K562 (cell line): ENCODE measurements around the gene CDC42EP5. TPM values are rescaled to one million over a fixed set of nuclear protein-coding genes. Genes with fewer than 3 reads are reported as not detected.

Source experiments
- ATAC-seq: fragments of 200-7000 bp; cut with Tn5 transposase; 3 replicates; pipeline ENCODE4 v1.9.1; 2020; ENCODE audit warnings: moderate library complexity
- BruUV-seq: library from RNA; stranded (reverse); fragments of 400-500 nt; replicated peaks from 2 replicates; lab custom pipeline; 2021; lab: Mats Ljungman, UMichigan
- CTCF ChIA-PET: fragments of 300-600 bp; formaldehyde crosslinking; extraction: SDS; loops from one replicate; lab custom pipeline; 2021; ENCODE audit warnings: low intra/inter-chr PET ratio; lab: Yijun Ruan, JAX
- POLR2A ChIA-PET: fragments of 300-600, 350-650 bp; sonication (Branson Sonifier 250); formaldehyde crosslinking; extraction: SDS; loops from one replicate; lab custom pipeline; 2021; ENCODE audit warnings: antibody characterized with exemption, inconsistent platforms; lab: Yijun Ruan, JAX
- DNase-seq, 4 experiments: peaks; one replicate each; pipeline versions ENCODE4 v3.0.0 to v3.0.0-alpha.2; 2011 to 2018; ENCODE audit warnings: low spot score in 3 of 4, mixed read lengths in 3 of 4; ENCODE audit errors: extremely low read depth in 1 of 4
- FAIRE-seq: peaks from 2 replicates; lab custom pipeline; 2011; peaks lifted over from hg19 to GRCh38; lab: Jason Lieb, UNC
- H2AFZ ChIP-seq: 2 replicates; pipeline ENCODE4 v1.6.0; 2011; ENCODE audit warnings: low read depth, low read length, control low read depth, inconsistent platforms
- H3K27ac ChIP-seq: fragments of 200-600 bp; 3 replicates; pipeline ENCODE4 v1.8.0; 2011; ENCODE audit warnings: low read depth, mild to moderate bottlenecking, control low read depth, inconsistent platforms, low read length, moderate library complexity, mixed read lengths; ENCODE audit errors: extremely low read depth
- H3K27me3 ChIP-seq, 2 experiments: fragments of 300-600 bp in 1 of 2; 2 replicates in 1 of 2; 3 replicates in 1 of 2; pipeline versions ENCODE4 v1.6.0 to v1.8.0; 2011; ENCODE audit warnings: inconsistent platforms in 2 of 2, low read length in 2 of 2, mild to moderate bottlenecking in 1 of 2, mixed read lengths in 1 of 2, moderate library complexity in 1 of 2; ENCODE audit not compliant: control insufficient read depth in 2 of 2, insufficient read depth in 2 of 2
- H3K36me3 ChIP-seq: fragments of 300-600 bp; 3 replicates; pipeline ENCODE4 v1.8.0; 2011; ENCODE audit warnings: mild to moderate bottlenecking, low read length, inconsistent platforms; ENCODE audit not compliant: control insufficient read depth, insufficient read depth
- H3K4me1 ChIP-seq, 2 experiments: fragments of 200-600 bp in 1 of 2; replicated peaks in 1 of 2; 2 replicates in 1 of 2; 3 replicates in 1 of 2; pipeline versions ENCODE4 v1.5.1 to v1.8.0; 2011; ENCODE audit warnings: inconsistent platforms in 2 of 2, low read length in 2 of 2, mild to moderate bottlenecking in 1 of 2, mixed read lengths in 1 of 2, moderate library complexity in 1 of 2; ENCODE audit not compliant: control insufficient read depth in 2 of 2, insufficient read depth in 2 of 2
- H3K4me2 ChIP-seq: 2 replicates; pipeline ENCODE4 v1.6.1; 2011; ENCODE audit warnings: low read length, control low read depth, inconsistent platforms, mixed read lengths; ENCODE audit not compliant: insufficient read depth
- H3K4me3 ChIP-seq: fragments of 200-600 bp; sonication (generic), shearing (Covaris generic); 2 replicates; pipeline ENCODE4 v1.5.1; 2016; ENCODE audit warnings: control low read depth, inconsistent platforms
- H3K79me2 ChIP-seq: fragments of 200-600 bp; 3 replicates; pipeline ENCODE4 v1.8.0; 2011; ENCODE audit warnings: low read length, inconsistent platforms; ENCODE audit not compliant: control insufficient read depth, insufficient read depth
- H3K9ac ChIP-seq, 2 experiments: 2 replicates each; pipeline versions ENCODE4 v1.6.0 to v1.6.1; 2011; ENCODE audit warnings: low read depth in 2 of 2, low read length in 2 of 2, control low read depth in 1 of 2, inconsistent platforms in 1 of 2, mild to moderate bottlenecking in 1 of 2, mixed read lengths in 1 of 2; ENCODE audit not compliant: insufficient read depth in 1 of 2
- H3K9me1 ChIP-seq: one replicate; pipeline ENCODE4 v1.6.0; 2011; ENCODE audit warnings: inconsistent platforms, mild to moderate bottlenecking, low read length, moderate library complexity; ENCODE audit not compliant: control insufficient read depth, insufficient read depth
- H3K9me3 ChIP-seq: replicated peaks from 2 replicates; pipeline ENCODE4 v1.5.1; 2011; ENCODE audit warnings: low read depth, low read length, inconsistent platforms; ENCODE audit not compliant: control insufficient read depth, insufficient read depth
- H4K20me1 ChIP-seq: replicated peaks from 2 replicates; pipeline ENCODE4 v1.6.1; 2011; ENCODE audit warnings: low read length, inconsistent platforms, mixed read lengths; ENCODE audit not compliant: control insufficient read depth, insufficient read depth
- HBP1 ChIP-seq: fragments of 450-650 bp; formaldehyde crosslinking; IDR thresholded peaks from 2 replicates; pipeline ENCODE4 v1.4.0; 2022; ENCODE audit warnings: missing genetic modification characterization
- POLR2G ChIP-seq: fragments of 200-400 bp; formaldehyde crosslinking; IDR thresholded peaks from 2 replicates; pipeline ENCODE4 v1.6.1; 2017; ENCODE audit warnings: low read depth, mild to moderate bottlenecking, antibody characterized with exemption, low read length, moderate library complexity
- WGBS: fragments of 100-300 bp; shearing (Covaris generic); methylation state at CpG from one replicate; pipeline ENCODE4 v1.1.6; 2016; ENCODE audit warnings: low coverage, mixed read lengths; ENCODE audit not compliant: insufficient coverage; ENCODE audit errors: missing lambda C conversion rate; 5-methylcytosine and 5-hydroxymethylcytosine counted together
- in situ Hi-C: fragments of 300-500 bp; cut with MboI; formaldehyde crosslinking; loops from 4 replicates; pipeline ENCODE4 v1.15.0; 2018; ENCODE audit warnings: inconsistent platforms, mixed read lengths
- intact Hi-C: fragments of 100-400 bp; cut with micrococcal nuclease; formaldehyde crosslinking; loops from 2 replicates; pipeline ENCODE4 v1.14.2; 2022
- polyA plus RNA-seq, 8 experiments: library from polyadenylated mRNA; depleted of rRNA in 4 of 8; stranded (reverse) in 5 of 8; unstranded in 3 of 8; fragments of >200 nt; fragmentation: Nextera tagmentation in 2 of 8; fragmentation: Illumina TruSeq in 1 of 8; extraction: Ambion mirVana in 2 of 8; extraction: Trizol in 1 of 8; gene quantifications; 2 replicates each; pipeline versions ENCODE4 v1.2.1 to v1.2.3, GENCODE V29; 2011 to 2014; ENCODE audit warnings: inconsistent platforms in 1 of 8, missing spikeins in 1 of 8
- total RNA-seq, 7 experiments: library from RNA; depleted of rRNA in 6 of 7; stranded (reverse); fragments of >200 nt in 6 of 7; fragmentation: Illumina TruSeq in 2 of 7; extraction: Trizol in 2 of 7; gene quantifications; 2 replicates each; pipeline versions ENCODE4 v1.2.1 to v1.2.3, GENCODE V29; 2011 to 2021; ENCODE audit warnings: low replicate concordance in 1 of 7

CDC42EP5 gene
- total and polyA plus RNA-seq, 9 of the 15 experiments (the other 6 are each of a cell fraction or from before 2014, with no cell fraction given), result 0.15 to 0.38 TPM; not detected in 7

- Histone ChIP-seq H3K36me3 (no peaks in the 10 kb centered on the region), H3K4me2 (no peak overlapping the region), H3K4me3 (no peak overlapping the region), H3K27me3 (peaks cover 29 to 63% of the 10 kb centered on the region in 2 experiments; a peak in 4 of 5 replicates), H3K4me1 (peaks cover 0 to 31% of the 10 kb centered on the region in 2 experiments; a peak in 2 of 5 replicates), H3K27ac (no peak overlapping the region), H3K9me3 (no peaks in the 10 kb centered on the region), H2AFZ (no peak overlapping the region), H3K9me1 (no peaks in the 10 kb centered on the region), H3K9ac (peak overlapping the region in 1 of 2 experiments; percentile 42; a peak in 1 of 4 replicates), H4K20me1 (0 out of 2 replicates have a peak, but pooled peaks cover 4% of the 10 kb centered on the region), H3K79me2 (no peaks in the 10 kb centered on the region)
- ATAC-seq, result no peak
- FAIRE-seq, result no peak
- 2% methylated on average over 15 of the region's 17 CpGs for WGBS
- intact Hi-C loops (no loop called here), in situ Hi-C loops (no loop called here)
- CTCF ChIA-PET, result no interaction called here
- POLR2A ChIA-PET, result interaction anchor here (0.6 kb wide), 1 partner anchor 47 kb away, joined by 3 read pairs; no protein-coding TSS in a partner anchor
- BruUV-seq, result no TSS peak
- peak in 2 of 4 experiments; percentile 5 to 7 for DNase-seq
- TF ChIP-seq HBP1 (CRISPR knock-in tag), result no peak
- peak; percentile 49; the same call in 1 of the 2 replicates for TF ChIP-seq POLR2G
- TF ChIP-seq, all 486 proteins: peak for 1
Measured at GRCh38 chr19:54426291-54426931, 46.7 kb downstream of the CDC42EP5 start.
